Middle frontal gyrus (tissue), 1 donor: ENCODE measurements around the gene ANXA8L1.
"Not testable (repeated sequence)": the region's sequence is repeated elsewhere in the genome, so short reads cannot be mapped to it uniquely, and the experiment has no call there.

Experiments
- DNase-seq: peaks from one replicate; pipeline ENCODE4 v3.0.0-alpha.2; 2015; ENCODE audit warnings: low spot score; ENCODE audit errors: extremely low spot score

Gene ANXA8L1

DNA sequence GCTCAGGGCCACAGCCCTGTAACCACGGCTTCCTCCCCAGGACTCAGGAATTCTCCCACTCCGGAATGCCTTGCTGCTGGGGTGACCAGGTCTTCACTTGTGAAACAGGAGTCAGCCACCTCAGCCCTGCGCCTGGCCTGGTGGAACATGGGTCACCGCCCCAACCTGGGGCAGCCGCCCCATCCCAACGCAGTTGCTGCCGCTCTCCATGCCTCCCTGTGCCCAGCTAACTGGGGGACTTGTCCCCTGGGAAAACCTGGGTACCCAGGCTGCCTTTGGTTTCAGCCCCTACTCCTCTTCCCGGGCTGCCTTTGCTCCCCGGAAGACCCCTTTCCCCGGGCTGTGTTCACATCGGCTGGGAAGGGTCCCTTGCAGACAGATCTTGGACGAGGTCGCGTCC lies 22.2 kb downstream of the ANXA8L1 start:
- not testable (repeated sequence) for DNase-seq

DNA sequence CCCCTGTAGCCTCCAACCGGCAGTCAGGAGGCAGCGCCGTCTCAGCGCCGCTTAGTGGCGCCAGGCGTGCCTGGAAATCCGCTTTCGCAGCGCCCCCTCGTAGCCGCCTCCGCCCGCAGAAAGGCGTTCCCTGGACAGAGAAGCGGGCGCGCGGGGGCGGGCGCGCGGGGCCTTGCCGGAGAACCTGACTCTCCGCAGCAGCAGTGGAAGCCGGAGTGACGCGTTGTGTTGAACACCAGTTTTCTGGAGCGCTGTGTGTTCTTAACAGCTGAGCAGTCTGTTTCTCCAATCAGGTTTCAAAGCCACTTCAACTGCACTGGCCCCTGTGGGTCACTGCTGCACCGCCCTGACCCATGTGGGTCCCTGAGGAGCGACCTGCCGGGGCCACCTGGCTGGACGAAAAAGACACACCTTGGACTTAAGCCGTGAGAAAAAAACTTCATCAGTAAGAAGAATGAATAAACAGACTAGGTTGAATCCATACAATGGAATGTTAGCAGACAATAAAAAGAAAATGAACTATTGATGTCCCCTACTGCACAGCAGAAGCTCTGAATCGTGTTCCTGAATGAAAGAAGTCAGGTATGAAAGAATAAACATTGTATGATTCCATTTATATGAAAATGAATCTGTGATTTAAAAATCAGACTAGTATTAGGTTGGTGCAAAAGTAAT lies 22.8 kb downstream of the ANXA8L1 start:
- DNase-seq, result not testable (repeated sequence)

DNA sequence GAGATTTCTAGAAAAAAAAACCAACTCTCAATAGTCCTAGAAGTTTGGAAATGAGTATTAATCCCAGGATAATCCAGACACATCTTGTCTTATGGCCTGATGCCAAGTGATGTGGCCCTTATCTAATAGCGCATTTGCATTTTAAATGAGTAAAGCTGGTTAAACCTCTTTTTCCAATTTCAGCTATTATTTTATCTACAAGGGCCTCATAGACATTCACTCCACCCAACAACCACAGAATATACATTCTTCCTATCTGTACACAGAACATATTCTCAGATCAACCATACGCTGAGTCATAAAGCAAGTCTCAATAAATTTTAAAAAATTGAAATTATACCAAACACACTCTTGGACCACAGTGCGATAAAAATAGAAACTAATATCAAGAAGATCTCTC lies 34.0 kb downstream of the ANXA8L1 start:
- not testable (repeated sequence) for DNase-seq

DNA sequence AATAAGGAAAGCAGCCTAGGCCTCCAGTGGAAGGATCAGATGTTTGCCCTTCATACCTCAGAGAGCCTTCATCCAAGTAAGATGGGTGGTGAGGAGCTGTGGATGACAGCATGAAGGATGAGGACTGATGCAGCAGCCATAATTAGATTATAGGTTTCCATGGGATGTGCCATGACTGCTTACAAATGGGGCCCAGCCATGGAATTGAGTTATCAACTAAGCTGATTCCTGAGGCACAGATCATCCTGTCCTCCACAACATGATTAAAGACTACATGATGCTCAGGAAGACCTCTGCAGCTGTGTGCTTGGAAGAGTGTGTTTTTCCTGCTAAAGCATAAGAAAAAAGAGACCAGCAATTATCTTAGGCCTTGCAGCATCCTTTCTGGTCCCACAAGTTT lies 35.5 kb downstream of the ANXA8L1 start:
- DNase-seq, result not testable (repeated sequence)

DNA sequence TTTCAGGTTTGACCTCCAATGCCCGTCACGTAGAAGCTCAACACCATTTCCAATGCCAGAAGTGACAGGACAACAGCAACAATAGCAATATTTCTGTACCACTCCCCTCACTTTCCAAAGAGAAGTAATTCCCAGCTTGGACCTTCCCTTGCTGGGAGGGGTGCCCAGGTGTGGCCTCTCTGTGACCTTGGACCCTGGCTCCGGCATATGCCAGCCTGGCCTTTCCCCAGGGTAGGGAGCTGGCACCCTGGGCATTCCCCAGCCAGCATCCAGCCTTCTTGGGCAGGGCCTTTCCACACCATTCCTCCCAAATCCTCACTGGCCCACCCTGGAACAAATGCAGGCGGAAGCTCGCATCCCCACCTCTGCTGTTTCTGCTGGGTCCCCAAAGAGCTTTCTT lies 37.1 kb downstream of the ANXA8L1 start:
- DNase-seq, result not testable (repeated sequence)

DNA sequence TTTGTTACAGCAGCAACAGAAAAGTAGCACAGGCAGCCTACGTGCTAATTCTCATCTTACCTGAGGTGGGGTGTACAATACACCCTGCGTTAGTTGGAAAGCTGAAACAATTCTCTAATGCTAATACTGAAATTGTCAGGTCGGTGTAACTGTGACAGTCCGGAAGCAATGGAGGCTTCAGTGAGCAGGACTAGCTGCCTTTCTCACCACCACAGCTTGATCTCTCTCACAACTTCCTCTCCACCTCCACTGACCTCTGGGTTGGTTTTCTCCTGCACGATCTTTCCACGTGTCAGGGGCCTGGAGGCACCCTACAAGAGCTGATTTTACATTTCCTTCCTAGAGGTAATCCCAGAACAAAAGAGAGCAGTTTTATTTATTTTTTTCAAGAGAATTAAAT lies 39.7 kb downstream of the ANXA8L1 start:
- DNase-seq, result not testable (repeated sequence)

DNA sequence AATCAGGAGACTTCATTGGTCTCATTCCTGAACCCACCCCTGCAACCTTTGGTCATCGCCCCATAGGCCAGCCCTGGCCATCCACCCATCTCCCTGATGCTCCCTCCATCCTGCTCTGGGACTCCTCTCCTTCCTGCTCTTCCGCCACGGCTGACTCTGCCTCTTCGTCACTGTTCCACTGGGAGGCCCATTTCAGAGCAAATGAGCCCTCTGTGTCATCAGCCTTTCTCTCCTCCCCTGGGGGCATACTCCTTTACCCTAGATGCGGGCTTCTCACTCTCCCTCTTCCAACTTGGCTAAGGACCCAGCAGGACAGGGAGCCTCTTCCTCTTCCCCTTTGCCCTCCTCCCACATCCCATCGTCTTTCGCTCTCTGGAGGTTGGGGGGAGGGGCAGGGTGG lies 42.7 kb downstream of the ANXA8L1 start:
- DNase-seq, result not testable (repeated sequence)

DNA sequence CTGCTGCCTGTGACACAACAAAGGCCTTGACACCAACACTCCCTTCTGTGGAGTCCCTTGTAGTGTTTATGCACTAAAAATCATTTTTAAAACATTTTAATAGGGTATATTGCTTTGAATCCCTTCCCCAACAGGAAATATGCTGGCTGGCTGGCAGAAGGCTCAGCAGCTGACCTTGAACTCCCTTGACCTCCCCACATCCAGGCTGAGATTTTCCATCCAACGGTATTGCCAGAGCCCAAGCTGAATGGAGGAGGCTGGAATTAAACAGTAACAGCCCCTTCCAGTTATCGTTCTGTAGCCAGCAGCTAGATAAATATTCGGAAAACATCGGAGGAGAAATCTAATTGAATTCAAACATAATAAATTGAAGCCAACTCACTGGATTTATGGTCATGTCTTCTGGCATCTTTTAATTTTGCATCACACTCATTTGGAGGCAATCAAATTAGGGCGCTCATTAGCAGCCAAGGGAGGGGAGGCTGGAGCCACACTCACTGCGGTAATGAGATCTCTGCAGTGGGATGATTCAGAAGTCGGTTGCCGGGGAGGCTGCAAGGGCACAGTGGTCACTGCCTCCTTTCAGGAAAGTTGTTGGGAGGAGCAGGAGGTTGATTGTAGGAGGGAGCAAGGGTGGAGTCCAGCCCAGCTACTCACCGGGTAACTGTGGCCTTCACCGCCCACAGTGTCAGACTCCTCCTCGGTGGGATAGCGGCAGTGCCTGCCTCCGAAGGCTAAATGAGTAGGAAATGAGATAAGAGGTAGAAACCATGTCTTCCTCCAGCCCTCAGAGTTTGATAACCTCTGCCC lies 44.2 kb downstream of the ANXA8L1 start:
- DNase-seq, result not testable (repeated sequence)

DNA sequence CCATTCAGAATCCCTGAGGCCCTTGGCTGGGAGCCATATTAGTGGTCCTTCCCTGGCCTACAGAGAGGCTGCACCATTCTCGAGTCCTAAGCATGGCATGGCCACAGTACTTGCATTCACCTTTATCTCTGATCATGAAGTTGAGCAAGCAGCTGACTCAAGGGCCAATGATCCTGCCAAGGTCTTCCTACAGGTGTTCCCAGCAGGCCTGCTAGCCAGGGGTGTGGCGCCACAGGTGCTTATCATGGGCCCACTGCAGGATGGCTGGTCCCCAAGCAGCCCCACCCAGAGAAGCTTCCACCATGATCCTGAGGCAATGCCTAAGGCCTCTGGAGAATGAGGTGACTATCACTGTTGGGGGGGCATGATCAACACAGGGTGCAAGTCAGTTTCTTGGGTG lies 48.0 kb downstream of the ANXA8L1 start:
- DNase-seq, result not testable (repeated sequence)

DNA sequence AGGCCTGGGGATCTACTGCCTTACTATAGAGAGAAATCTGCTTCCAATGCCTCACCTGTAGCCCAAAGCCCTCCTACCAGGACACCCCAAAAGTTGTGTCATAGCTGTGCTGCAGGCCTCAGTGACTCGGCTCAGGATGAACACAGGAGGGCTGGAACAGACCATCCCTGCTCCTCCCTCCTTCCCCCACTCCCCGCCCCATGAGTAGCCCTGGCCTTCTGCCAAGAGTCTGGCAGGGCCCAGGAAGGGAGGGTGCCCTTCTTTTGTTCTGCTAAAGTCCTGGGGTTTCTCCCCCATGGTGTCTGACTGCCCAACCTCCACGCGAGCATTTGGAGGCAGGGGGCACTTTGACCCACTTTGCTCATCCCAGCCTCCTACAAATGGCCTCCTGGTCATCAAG lies 65.4 kb downstream of the ANXA8L1 start:
- not testable (repeated sequence) for DNase-seq
